ENCODE data around the gene PSMB8.

The PSMB8 gene

DNA sequence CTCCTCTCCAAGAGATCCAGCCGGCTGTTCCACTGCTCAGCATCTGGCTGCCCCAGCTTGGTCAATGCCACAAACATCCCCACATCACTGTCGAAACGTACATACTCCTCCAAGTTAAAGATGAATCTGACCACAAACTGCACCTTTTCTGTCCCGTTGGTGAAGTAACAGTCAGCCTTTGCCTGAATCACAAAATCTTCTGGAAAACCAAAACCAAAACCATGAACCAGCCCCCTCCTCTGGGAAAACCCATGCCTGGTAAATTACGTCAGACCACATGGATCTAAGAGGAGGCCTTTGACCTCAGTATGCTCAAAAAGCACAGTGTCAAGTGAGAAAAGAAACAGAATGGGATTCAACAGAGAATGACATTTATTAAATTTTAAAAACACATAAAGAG is 28.7 kb downstream of the PSMB8 start:
- H3K27me3 ChIP-seq (ENCODE audit: control insufficient read depth, low read length), result no peaks in the 10 kb centered on the region
- peak overlapping the region; percentile 75 for H3K4me3 ChIP-seq (ENCODE audit: low read length)
- H3K9me2 ChIP-seq (replicated peaks; ENCODE audit: control insufficient read depth, low read length), result no peaks in the 10 kb centered on the region
- H3K36me3 ChIP-seq (ENCODE audit: control insufficient read depth, low read length), result peaks cover 48% of the 10 kb centered on the region
- peaks cover 60% of the 10 kb centered on the region for H3K4me1 ChIP-seq (ENCODE audit: control insufficient read depth, low read length)
- H3K79me2 ChIP-seq (ENCODE audit: control insufficient read depth, low read length), result peaks cover 24% of the 10 kb centered on the region
- H3K27ac ChIP-seq (ENCODE audit: low read depth, low read length), result peak overlapping the region; percentile 97
- TF ChIP-seq EZH2phosphoT487 (IDR thresholded peaks at IDR 0.05; ENCODE audit: borderline replicate concordance, low read length), result no peak
- TF ChIP-seq, protein P1, sequence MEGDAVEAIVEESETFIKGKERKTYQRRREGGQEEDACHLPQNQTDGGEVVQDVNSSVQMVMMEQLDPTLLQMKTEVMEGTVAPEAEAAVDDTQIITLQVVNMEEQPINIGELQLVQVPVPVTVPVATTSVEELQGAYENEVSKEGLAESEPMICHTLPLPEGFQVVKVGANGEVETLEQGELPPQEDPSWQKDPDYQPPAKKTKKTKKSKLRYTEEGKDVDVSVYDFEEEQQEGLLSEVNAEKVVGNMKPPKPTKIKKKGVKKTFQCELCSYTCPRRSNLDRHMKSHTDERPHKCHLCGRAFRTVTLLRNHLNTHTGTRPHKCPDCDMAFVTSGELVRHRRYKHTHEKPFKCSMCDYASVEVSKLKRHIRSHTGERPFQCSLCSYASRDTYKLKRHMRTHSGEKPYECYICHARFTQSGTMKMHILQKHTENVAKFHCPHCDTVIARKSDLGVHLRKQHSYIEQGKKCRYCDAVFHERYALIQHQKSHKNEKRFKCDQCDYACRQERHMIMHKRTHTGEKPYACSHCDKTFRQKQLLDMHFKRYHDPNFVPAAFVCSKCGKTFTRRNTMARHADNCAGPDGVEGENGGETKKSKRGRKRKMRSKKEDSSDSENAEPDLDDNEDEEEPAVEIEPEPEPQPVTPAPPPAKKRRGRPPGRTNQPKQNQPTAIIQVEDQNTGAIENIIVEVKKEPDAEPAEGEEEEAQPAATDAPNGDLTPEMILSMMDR (IDR thresholded peaks at IDR 0.05; ENCODE audit: low read depth, low read length, poor library complexity, severe bottlenecking), result no peak
- H3K9me3 ChIP-seq (ENCODE audit: control insufficient read depth, insufficient read depth, low read length), result no peaks in the 10 kb centered on the region
- peaks cover 19% of the 10 kb centered on the region for H3F3A ChIP-seq (ENCODE audit: control insufficient read depth, insufficient read depth)
- H4K20me1 ChIP-seq (ENCODE audit: control insufficient read depth, insufficient read depth, low read depth, low read length), result no peaks in the 10 kb centered on the region
- peak overlapping the region; percentile 93 for H3K4me2 ChIP-seq (ENCODE audit: low read length)

DNA sequence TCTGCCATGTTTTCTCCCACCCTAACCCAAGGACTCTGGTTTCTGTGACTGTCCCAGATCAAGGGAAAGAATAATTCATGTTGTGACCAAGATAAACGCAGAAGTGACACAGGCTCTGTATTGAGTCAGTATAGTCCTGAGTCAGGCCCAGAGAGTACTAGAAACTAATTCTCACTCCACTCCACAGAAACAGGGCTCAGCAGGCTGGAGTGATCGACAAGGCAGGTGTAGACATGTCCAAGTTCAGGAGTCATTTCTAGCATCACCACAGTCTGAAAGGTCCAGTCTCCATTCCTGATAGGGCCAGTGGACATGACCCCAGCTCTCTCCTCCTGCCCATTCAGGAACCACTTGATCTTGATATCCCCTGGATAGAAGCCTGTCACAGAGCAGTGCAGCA is 29.7 kb downstream of the PSMB8 start:
- no peaks in the 10 kb centered on the region for H4K20me1 ChIP-seq (ENCODE audit: control insufficient read depth, insufficient read depth, low read depth, low read length)
- peaks cover 53% of the 10 kb centered on the region for H3K36me3 ChIP-seq (ENCODE audit: control insufficient read depth, low read length)
- H3K27ac ChIP-seq (ENCODE audit: low read depth, low read length), result peak overlapping the region; percentile 97
- H3K9me3 ChIP-seq (ENCODE audit: control insufficient read depth, insufficient read depth, low read length), result no peaks in the 10 kb centered on the region
- H3K27me3 ChIP-seq (ENCODE audit: control insufficient read depth, low read length), result no peaks in the 10 kb centered on the region
- H3K4me3 ChIP-seq (ENCODE audit: low read length), result peak overlapping the region; percentile 75
- peaks cover 51% of the 10 kb centered on the region for H3K4me1 ChIP-seq (ENCODE audit: control insufficient read depth, low read length)
- H3K79me2 ChIP-seq (ENCODE audit: control insufficient read depth, low read length), result peaks cover 24% of the 10 kb centered on the region
- TF ChIP-seq, protein P1 (IDR thresholded peaks at IDR 0.05; ENCODE audit: low read depth, low read length, poor library complexity, severe bottlenecking), result no peak
- no peak for TF ChIP-seq EZH2phosphoT487 (IDR thresholded peaks at IDR 0.05; ENCODE audit: borderline replicate concordance, low read length)
- H3K9me2 ChIP-seq (replicated peaks; ENCODE audit: control insufficient read depth, low read length), result no peaks in the 10 kb centered on the region
- H3F3A ChIP-seq (ENCODE audit: control insufficient read depth, insufficient read depth), result peaks cover 19% of the 10 kb centered on the region
- H3K4me2 ChIP-seq (ENCODE audit: low read length), result peak overlapping the region; percentile 93

DNA sequence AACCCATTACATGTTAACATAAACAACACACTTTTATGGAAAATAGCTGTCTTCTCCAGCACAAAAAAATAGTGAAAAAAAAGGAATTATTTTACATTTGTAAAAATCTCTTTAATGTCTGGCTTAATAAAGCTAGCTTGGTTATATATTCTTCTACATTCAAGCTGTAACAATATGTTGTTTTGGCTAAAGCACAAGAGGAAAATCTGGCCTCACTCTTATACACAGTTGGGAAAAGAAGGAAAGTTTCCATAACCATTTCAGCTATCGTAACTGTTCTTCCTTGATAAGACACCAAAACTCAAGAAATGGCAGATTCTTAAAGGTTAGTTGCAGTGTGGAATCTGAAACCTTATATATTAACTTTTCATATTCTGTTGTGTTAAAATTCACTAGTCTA is 34.7 kb downstream of the PSMB8 start:
- peaks cover 43% of the 10 kb centered on the region for H3K36me3 ChIP-seq (ENCODE audit: control insufficient read depth, low read length)
- H3K4me2 ChIP-seq (ENCODE audit: low read length), result no peak overlapping the region
- no peaks in the 10 kb centered on the region for H3F3A ChIP-seq (ENCODE audit: control insufficient read depth, insufficient read depth)
- H3K27me3 ChIP-seq (ENCODE audit: control insufficient read depth, low read length), result no peaks in the 10 kb centered on the region
- no peak overlapping the region for H3K27ac ChIP-seq (ENCODE audit: low read depth, low read length)
- H3K4me3 ChIP-seq (ENCODE audit: low read length), result no peak overlapping the region
- no peaks in the 10 kb centered on the region for H3K9me2 ChIP-seq (replicated peaks; ENCODE audit: control insufficient read depth, low read length)
- H3K9me3 ChIP-seq (ENCODE audit: control insufficient read depth, insufficient read depth, low read length), result no peaks in the 10 kb centered on the region
- H3K79me2 ChIP-seq (ENCODE audit: control insufficient read depth, low read length), result peaks cover 9% of the 10 kb centered on the region
- no peaks in the 10 kb centered on the region for H4K20me1 ChIP-seq (ENCODE audit: control insufficient read depth, insufficient read depth, low read depth, low read length)
- TF ChIP-seq, protein P1 (IDR thresholded peaks at IDR 0.05; ENCODE audit: low read depth, low read length, poor library complexity, severe bottlenecking), result no peak
- peaks cover 7% of the 10 kb centered on the region for H3K4me1 ChIP-seq (ENCODE audit: control insufficient read depth, low read length)

All from DOHH2 (cell line).